H1 (cell line): ENCODE results near the gene SLC12A5. TPM values are rescaled to one million over a fixed set of nuclear protein-coding genes. Genes with fewer than 3 reads are reported as not detected.

Experiments
- CTCF ChIA-PET: fragments of 300-600 bp; sonication (Branson Sonifier 250); formaldehyde crosslinking; loops from one replicate; lab custom pipeline; 2021; ENCODE audit not compliant: partially characterized antibody; lab: Charles Lee
- POLR2A ChIA-PET: fragments of 300-600 bp; sonication (Branson Sonifier 250); formaldehyde crosslinking; loops from one replicate; lab custom pipeline; 2021; ENCODE audit warnings: inconsistent platforms; ENCODE audit not compliant: partially characterized antibody; lab: Charles Lee
- DNase-seq, 2 experiments: peaks; one replicate each; pipeline versions ENCODE4 v3.0.0 to v3.0.0-alpha.2; 2010 to 2022; ENCODE audit warnings: low spot score in 2 of 2, low read depth in 1 of 2, mixed read lengths in 1 of 2
- FAIRE-seq: peaks from 2 replicates; lab custom pipeline; 2011; peaks lifted over from hg19 to GRCh38; lab: Jason Lieb, UNC
- H2AFZ ChIP-seq: 2 replicates; pipeline ENCODE4 v1.8.1; 2012; ENCODE audit warnings: low read length, inconsistent platforms
- H2AK5ac ChIP-seq: 2 replicates; pipeline ENCODE4 v1.6.1; 2013; ENCODE audit warnings: low read depth, low read length
- H2BK120ac ChIP-seq: replicated peaks from 2 replicates; pipeline ENCODE3; 2013; ENCODE audit warnings: low read depth, low read length, inconsistent platforms
- H2BK12ac ChIP-seq: 2 replicates; pipeline ENCODE4 v1.6.1; 2013; ENCODE audit warnings: low read depth, low read length
- H2BK15ac ChIP-seq: 2 replicates; pipeline ENCODE4 v1.6.1; 2013; ENCODE audit warnings: low read length
- H2BK20ac ChIP-seq: 2 replicates; pipeline ENCODE4 v1.6.1; 2013; ENCODE audit warnings: low read length
- H2BK5ac ChIP-seq: 2 replicates; pipeline ENCODE4 v1.6.1; 2013; ENCODE audit warnings: low read depth, low read length
- H3K14ac ChIP-seq: 2 replicates; pipeline ENCODE4 v1.6.1; 2013; ENCODE audit warnings: inconsistent platforms; ENCODE audit not compliant: insufficient read length
- H3K18ac ChIP-seq: 2 replicates; pipeline ENCODE4 v1.6.1; 2013; ENCODE audit warnings: low read length; ENCODE audit errors: extremely low read depth
- H3K23ac ChIP-seq: 2 replicates; pipeline ENCODE4 v1.6.1; 2013; ENCODE audit warnings: inconsistent platforms; ENCODE audit not compliant: insufficient read length
- H3K23me2 ChIP-seq: 2 replicates; pipeline ENCODE4 v1.6.1; 2013; ENCODE audit warnings: low read depth, low read length
- H3K27ac ChIP-seq: 2 replicates; pipeline ENCODE4 v1.6.1; 2011; ENCODE audit warnings: low read depth, low read length, inconsistent platforms
- H3K27me3 ChIP-seq, 4 experiments: replicated peaks in 1 of 4; 1 replicate in 1 of 4; 2 replicates in 3 of 4; pipeline versions ENCODE4 v1.6.1 to v1.8.1; 2011 to 2013; ENCODE audit warnings: low read length in 3 of 4, mild to moderate bottlenecking in 3 of 4, inconsistent platforms in 2 of 4, mixed read lengths in 2 of 4, moderate library complexity in 1 of 4; ENCODE audit not compliant: control insufficient read depth in 3 of 4, insufficient read depth in 3 of 4; ENCODE audit errors: extremely low read depth in 1 of 4
- H3K36me3 ChIP-seq, 4 experiments: 2 replicates each; pipeline versions ENCODE4 v1.6.1 to v1.8.1; 2011 to 2013; ENCODE audit warnings: mild to moderate bottlenecking in 4 of 4, low read length in 3 of 4, moderate library complexity in 2 of 4, control low read depth in 1 of 4, inconsistent platforms in 1 of 4; ENCODE audit not compliant: insufficient read depth in 4 of 4, control insufficient read depth in 2 of 4
- H3K4ac ChIP-seq: replicated peaks from 2 replicates; pipeline ENCODE3; 2013; ENCODE audit warnings: low read length, low read depth, mixed read lengths, inconsistent platforms; ENCODE audit not compliant: insufficient read length
- H3K4me1 ChIP-seq, 4 experiments: replicated peaks in 1 of 4; 1 replicate in 1 of 4; 2 replicates in 3 of 4; pipeline versions ENCODE4 v1.6.1 to v1.8.1; 2011 to 2013; ENCODE audit warnings: low read length in 3 of 4, inconsistent platforms in 2 of 4, mixed read lengths in 1 of 4; ENCODE audit not compliant: insufficient read depth in 4 of 4, control insufficient read depth in 3 of 4
- H3K4me2 ChIP-seq, 2 experiments: 2 replicates each; pipeline versions ENCODE4 v1.6.1 to v1.8.1; 2011 to 2013; ENCODE audit warnings: low read depth in 2 of 2, low read length in 2 of 2, control low read depth in 1 of 2, inconsistent platforms in 1 of 2, mild to moderate bottlenecking in 1 of 2; ENCODE audit not compliant: insufficient read depth in 1 of 2
- H3K4me3 ChIP-seq, 4 experiments: fragments of 200-600, 300-600 bp in 1 of 4; sonication (generic), shearing (Covaris generic), sonication (Bioruptor Twin) in 1 of 4; 2 replicates each; pipeline versions ENCODE4 v1.5.1 to v1.8.1; 2011 to 2016; ENCODE audit warnings: low read length in 4 of 4, low read depth in 3 of 4, control low read depth in 2 of 4, inconsistent platforms in 2 of 4, mild to moderate bottlenecking in 2 of 4, mixed read lengths in 1 of 4, moderate library complexity in 1 of 4; ENCODE audit not compliant: insufficient read depth in 2 of 4; ENCODE audit errors: extremely low read depth in 1 of 4
- H3K56ac ChIP-seq: replicated peaks from 2 replicates; pipeline ENCODE3; 2013; ENCODE audit warnings: low read depth, mild to moderate bottlenecking, mixed read lengths, low read length, inconsistent platforms; ENCODE audit not compliant: insufficient read length
- H3K79me1 ChIP-seq: 2 replicates; pipeline ENCODE4 v1.6.1; 2013; ENCODE audit warnings: low read depth, low read length, control low read depth
- H3K79me2 ChIP-seq, 2 experiments: 2 replicates each; pipeline versions ENCODE4 v1.6.1 to v1.8.1; 2012 to 2013; ENCODE audit warnings: low read length in 2 of 2, mild to moderate bottlenecking in 2 of 2, inconsistent platforms in 1 of 2; ENCODE audit not compliant: insufficient read depth in 2 of 2, control insufficient read depth in 1 of 2
- H3K9ac ChIP-seq, 4 experiments: replicated peaks in 1 of 4; 1 replicate in 1 of 4; 2 replicates in 3 of 4; pipeline versions ENCODE4 v1.6.1 to v1.8.1; 2011 to 2013; ENCODE audit warnings: low read depth in 3 of 4, low read length in 3 of 4, control low read depth in 2 of 4, mild to moderate bottlenecking in 2 of 4, moderate library complexity in 2 of 4, inconsistent platforms in 1 of 4; ENCODE audit errors: extremely low read depth in 1 of 4
- H3K9me3 ChIP-seq, 2 experiments: 2 replicates each; pipeline versions ENCODE4 v1.6.1 to v1.8.1; 2012 to 2013; ENCODE audit warnings: mild to moderate bottlenecking in 2 of 2, moderate library complexity in 2 of 2, control low read depth in 1 of 2, inconsistent platforms in 1 of 2, low read depth in 1 of 2, low read length in 1 of 2, mixed read lengths in 1 of 2; ENCODE audit not compliant: insufficient read depth in 2 of 2
- H4K20me1 ChIP-seq, 2 experiments: replicated peaks in 1 of 2; 2 replicates each; pipeline versions ENCODE3 to v1.8.1; 2011 to 2013; ENCODE audit warnings: inconsistent platforms in 2 of 2, low read length in 2 of 2, mild to moderate bottlenecking in 1 of 2; ENCODE audit not compliant: insufficient read depth in 2 of 2, control insufficient read depth in 1 of 2
- H4K5ac ChIP-seq: 2 replicates; pipeline ENCODE4 v1.6.1; 2013; ENCODE audit warnings: low read length, low read depth, mixed read lengths, inconsistent platforms; ENCODE audit not compliant: insufficient read length
- H4K8ac ChIP-seq: 2 replicates; pipeline ENCODE4 v1.8.0; 2013; ENCODE audit warnings: mild to moderate bottlenecking, moderate library complexity, low read length, inconsistent platforms; ENCODE audit not compliant: insufficient read depth; ENCODE audit errors: extremely low read depth
- H4K91ac ChIP-seq: replicated peaks from 2 replicates; pipeline ENCODE3; 2013; ENCODE audit warnings: low read length, mixed read lengths, inconsistent platforms; ENCODE audit not compliant: insufficient read length
- CBX5 ChIP-seq: fragments of 300-800, 300-1000 bp; sonication (generic); IDR thresholded peaks from 2 replicates; pipeline ENCODE4 v1.7.1; 2016; ENCODE audit warnings: antibody characterized with exemption, low read length, low read depth
- WGBS, 2 experiments: shearing (Covaris generic) in 1 of 2; methylation state at CpG; one replicate each; pipeline versions ENCODE4 v1.1.6 to v1.1.7; 2013 to 2015; ENCODE audit warnings: low lambda C conversion rate in 2 of 2, mixed read lengths in 2 of 2, inconsistent platforms in 1 of 2, low coverage in 1 of 2, missing lambda C conversion rate in 1 of 2; ENCODE audit not compliant: insufficient replicate concordance in 2 of 2, insufficient coverage in 1 of 2, insufficient read length in 1 of 2; ENCODE audit errors: extremely low coverage in 1 of 2, missing lambda C conversion rate in 1 of 2; 5-methylcytosine and 5-hydroxymethylcytosine counted together
- polyA plus RNA-seq, 7 experiments: library from polyadenylated mRNA; depleted of rRNA in 3 of 7; stranded (reverse) in 5 of 7; unstranded in 2 of 7; fragments of >200 nt in 5 of 7; fragments of 200-250 nt in 2 of 7; gene quantifications; 1 replicate in 5 of 7; 2 replicates in 1 of 7; 4 replicates in 1 of 7; pipeline versions ENCODE4 v1.2.1 to v1.2.3, GENCODE V29; 2011 to 2013; ENCODE audit warnings: missing spikeins in 2 of 7, mixed read lengths in 2 of 7
- total RNA-seq: library from RNA; stranded (reverse); fragmentation: NEBNext Ultra II Directional; extraction: Animal tissue kit (Norgen Biotek cat#: 25700); gene quantifications from 2 replicates; pipeline ENCODE4 v1.2.1, GENCODE V29; 2021

SLC12A5 gene
- total and polyA plus RNA-seq, 2 of the 8 experiments (the other 6 are each of a cell fraction or from before 2014, with no cell fraction given), result 1.9 to 7.3 TPM

DNA sequence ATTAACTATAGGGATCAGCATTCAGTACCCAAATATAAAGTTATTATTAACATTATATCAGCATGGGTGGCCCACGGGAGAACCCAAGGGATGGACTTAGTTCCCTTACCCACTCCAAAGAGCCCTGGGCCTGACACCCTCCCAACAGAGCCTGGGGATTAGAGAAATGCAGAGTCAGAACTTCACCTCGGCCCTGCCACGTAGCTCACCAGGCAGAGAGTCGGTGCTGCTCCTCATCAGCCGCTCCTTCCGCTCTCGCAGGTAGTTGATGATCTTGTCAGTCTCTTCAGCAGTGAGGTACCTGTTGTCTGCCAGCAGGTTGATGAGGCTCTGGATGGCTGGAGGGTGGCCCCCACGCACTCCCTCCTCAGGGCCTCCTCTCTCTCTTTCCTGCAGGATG is 34.1 kb downstream of the SLC12A5 start:
- no peak overlapping the region for H3K18ac ChIP-seq
- peaks cover 10 to 14% of the 10 kb centered on the region in 2 experiments for H4K20me1 ChIP-seq
- H3K4ac ChIP-seq, result no peak overlapping the region
- no peak overlapping the region for H2AFZ ChIP-seq
- H3K79me2 ChIP-seq, result no peaks in the 10 kb centered on the region
- H4K8ac ChIP-seq, result no peak overlapping the region
- H3K27me3 ChIP-seq, result peaks cover 0 to 9% (median 5%) of the 10 kb centered on the region in 4 experiments; a peak in 5 of 7 replicates
- no peak overlapping the region for H3K23ac ChIP-seq
- no peak overlapping the region for H2AK5ac ChIP-seq
- H2BK12ac ChIP-seq, result no peak overlapping the region
- H2BK20ac ChIP-seq, result no peak overlapping the region
- no peaks in the 10 kb centered on the region for H3K9me3 ChIP-seq
- ChIA-PET POLR2A (interaction anchor here (2.3 kb wide), 1 partner anchor 10 kb away, joined by 7 read pairs; no protein-coding TSS in a partner anchor), CTCF (interaction anchor here (3.1 kb wide), 1 partner anchor 40 kb away, joined by 15 read pairs; no protein-coding TSS in a partner anchor)
- DNase-seq (peak in 1 of 2 experiments; percentile 37), FAIRE-seq (no peak)
- no peak overlapping the region for H2BK5ac ChIP-seq
- no peak overlapping the region for H2BK120ac ChIP-seq
- H4K91ac ChIP-seq, result no peak overlapping the region
- 87% methylated on average over 8 of the region's 8 CpGs; no CpG with 5 or more reads in 1 of the 2 experiments for WGBS, 2 experiments
- no peak overlapping the region for H3K27ac ChIP-seq
- H3K14ac ChIP-seq, result no peak overlapping the region
- H3K23me2 ChIP-seq, result peaks cover 5% of the 10 kb centered on the region; the same call in 1 of the 2 replicates
- H3K79me1 ChIP-seq, result no peaks in the 10 kb centered on the region
- peaks cover 38 to 62% (median 54%) of the 10 kb centered on the region in 4 experiments for H3K36me3 ChIP-seq
- no peak overlapping the region for H2BK15ac ChIP-seq
- H3K4me1 ChIP-seq, result peaks cover 0 to 9% (median 7%) of the 10 kb centered on the region in 4 experiments; a peak in 5 of 7 replicates
- H3K9ac ChIP-seq, result no peak overlapping the region
- H4K5ac ChIP-seq, result no peak overlapping the region
- H3K56ac ChIP-seq, result no peak overlapping the region
- H3K4me2 ChIP-seq, result no peak overlapping the region
- H3K4me3 ChIP-seq, result no peak overlapping the region
- no peak for TF ChIP-seq CBX5
